ENCODE measurements around the gene CELF5.

Gene CELF5

GRCh38 chr19:3225169-3225485 lies 666 bp downstream of the CELF5 start:
- H3K4me3 ChIP-seq (ENCODE audit: low read depth, low read length), result no peak overlapping the region
- TF ChIP-seq, protein P1, sequence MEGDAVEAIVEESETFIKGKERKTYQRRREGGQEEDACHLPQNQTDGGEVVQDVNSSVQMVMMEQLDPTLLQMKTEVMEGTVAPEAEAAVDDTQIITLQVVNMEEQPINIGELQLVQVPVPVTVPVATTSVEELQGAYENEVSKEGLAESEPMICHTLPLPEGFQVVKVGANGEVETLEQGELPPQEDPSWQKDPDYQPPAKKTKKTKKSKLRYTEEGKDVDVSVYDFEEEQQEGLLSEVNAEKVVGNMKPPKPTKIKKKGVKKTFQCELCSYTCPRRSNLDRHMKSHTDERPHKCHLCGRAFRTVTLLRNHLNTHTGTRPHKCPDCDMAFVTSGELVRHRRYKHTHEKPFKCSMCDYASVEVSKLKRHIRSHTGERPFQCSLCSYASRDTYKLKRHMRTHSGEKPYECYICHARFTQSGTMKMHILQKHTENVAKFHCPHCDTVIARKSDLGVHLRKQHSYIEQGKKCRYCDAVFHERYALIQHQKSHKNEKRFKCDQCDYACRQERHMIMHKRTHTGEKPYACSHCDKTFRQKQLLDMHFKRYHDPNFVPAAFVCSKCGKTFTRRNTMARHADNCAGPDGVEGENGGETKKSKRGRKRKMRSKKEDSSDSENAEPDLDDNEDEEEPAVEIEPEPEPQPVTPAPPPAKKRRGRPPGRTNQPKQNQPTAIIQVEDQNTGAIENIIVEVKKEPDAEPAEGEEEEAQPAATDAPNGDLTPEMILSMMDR (conservative IDR thresholded peaks at IDR 0.05; ENCODE audit: low read depth, low read length), result no peak
- DNase-seq (ENCODE audit: low read depth), result no peak

DNA sequence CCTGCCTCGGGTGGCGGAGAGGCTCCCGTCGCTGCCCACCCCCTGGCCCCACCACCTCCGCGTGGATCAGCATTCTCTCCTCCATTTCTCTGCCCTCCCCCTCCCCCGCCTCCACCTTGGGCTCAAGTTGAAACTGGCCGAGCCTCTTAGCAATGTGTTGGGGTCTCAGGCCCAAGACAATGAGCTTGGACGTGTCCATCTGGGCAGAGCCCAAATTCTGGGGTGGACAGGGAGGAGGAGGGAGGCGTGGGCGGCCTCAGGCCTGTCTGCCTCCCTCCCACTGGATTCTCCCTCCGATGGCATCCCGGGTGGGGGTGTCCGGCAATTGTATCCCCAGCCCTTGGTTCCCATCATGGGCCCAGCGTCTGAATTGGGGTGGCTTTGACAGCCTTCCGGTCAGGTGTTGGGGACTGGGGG lies 1.2 kb downstream of the CELF5 start:
- H3K4me3 ChIP-seq (ENCODE audit: low read depth, low read length), result no peak overlapping the region
- DNase-seq (ENCODE audit: low read depth), result no peak
- TF ChIP-seq, protein P1 (conservative IDR thresholded peaks at IDR 0.05; ENCODE audit: low read depth, low read length), result no peak

DNA sequence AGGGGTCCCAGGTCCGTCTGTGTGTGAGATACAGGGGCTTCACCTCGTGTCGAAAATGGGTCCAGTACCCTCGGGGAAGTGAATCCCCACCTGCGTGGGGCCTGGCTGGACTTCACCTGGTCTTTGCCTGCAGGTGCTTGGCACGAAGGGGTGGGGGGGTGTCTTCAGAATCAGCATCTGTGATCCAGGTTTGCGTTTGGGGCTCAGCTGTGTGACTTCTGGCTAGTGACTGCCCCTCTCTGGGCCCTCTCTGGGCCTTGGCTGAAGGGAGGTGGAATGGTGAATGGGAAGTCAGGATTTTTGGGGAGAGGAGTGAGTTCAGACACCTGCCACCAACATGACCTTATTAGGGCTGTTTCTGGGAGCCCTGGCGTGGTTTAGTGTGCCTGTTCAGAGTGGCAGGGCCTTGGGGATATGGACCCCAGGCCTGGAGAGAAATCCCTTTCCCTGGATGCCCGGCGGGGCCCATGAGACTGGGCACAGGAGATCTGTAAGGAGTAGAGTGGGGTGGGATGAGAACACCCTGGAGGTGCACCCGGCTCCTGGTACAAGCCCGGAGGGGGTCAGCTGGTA lies 2.7 kb downstream of the CELF5 start:
- DNase-seq (ENCODE audit: low read depth), result no peak
- TF ChIP-seq, protein P1 (conservative IDR thresholded peaks at IDR 0.05; ENCODE audit: low read depth, low read length), result no peak
- no peak overlapping the region for H3K4me3 ChIP-seq (ENCODE audit: low read depth, low read length)

DNA sequence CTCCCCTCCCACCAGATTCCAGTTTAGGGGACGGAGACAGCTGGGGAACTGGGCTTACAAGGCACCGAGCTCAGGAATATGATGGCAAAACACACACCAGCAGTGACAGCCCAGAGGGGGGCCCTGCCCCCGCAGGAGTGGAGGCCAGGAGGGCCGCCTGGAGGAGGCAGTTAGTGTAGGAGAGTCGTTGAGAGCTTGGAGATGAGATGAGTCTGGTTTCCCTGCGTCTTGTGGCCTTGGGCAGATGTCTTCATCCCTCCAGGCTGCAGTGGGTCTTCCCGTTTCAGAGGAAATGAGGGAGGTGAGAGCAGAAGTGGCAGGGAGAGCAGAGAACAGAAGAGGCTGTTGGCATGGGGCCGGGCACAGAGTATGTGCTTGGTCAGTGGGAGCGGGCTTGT lies 4.9 kb downstream of the CELF5 start:
- DNase-seq (ENCODE audit: low read depth), result no peak
- TF ChIP-seq, protein P1 (conservative IDR thresholded peaks at IDR 0.05; ENCODE audit: low read depth, low read length), result no peak
- no peak overlapping the region for H3K4me3 ChIP-seq (ENCODE audit: low read depth, low read length)

GRCh38 chr19:3229888-3230496 lies 5.5 kb downstream of the CELF5 start:
- TF ChIP-seq, protein P1 (conservative IDR thresholded peaks at IDR 0.05; ENCODE audit: low read depth, low read length), result no peak
- no peak for DNase-seq (ENCODE audit: low read depth)

GRCh38 chr19:3231288-3231687 lies 6.8 kb downstream of the CELF5 start:
- TF ChIP-seq, protein P1 (conservative IDR thresholded peaks at IDR 0.05; ENCODE audit: low read depth, low read length), result no peak
- no peak for DNase-seq (ENCODE audit: low read depth)
- H3K4me3 ChIP-seq (ENCODE audit: low read depth, low read length), result no peak overlapping the region

More at GRCh38 chr19:3229888-3230496, 5.5 kb downstream of the CELF5 start:
- H3K4me3 ChIP-seq (ENCODE audit: low read depth, low read length), result no peak overlapping the region

DNA sequence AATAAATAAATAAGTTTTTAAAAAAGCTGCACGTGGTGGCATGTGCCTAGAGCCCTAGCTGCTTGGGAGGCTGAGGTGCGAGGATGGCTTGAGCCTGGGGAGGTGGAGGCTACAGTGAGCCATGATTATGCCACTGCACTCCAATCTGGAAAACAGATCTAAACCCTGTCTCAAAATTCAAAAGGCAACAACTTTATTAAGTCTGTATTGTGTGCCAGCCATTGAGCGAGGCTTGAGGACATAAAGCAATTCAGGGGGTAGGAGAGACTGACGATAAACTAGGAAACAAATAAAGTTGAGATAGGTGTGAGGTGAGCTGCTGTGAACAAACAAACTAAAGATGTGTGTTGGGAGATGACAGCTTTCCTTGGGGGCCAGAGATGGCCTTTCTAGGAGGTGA lies 8.7 kb downstream of the CELF5 start:
- TF ChIP-seq, protein P1 (conservative IDR thresholded peaks at IDR 0.05; ENCODE audit: low read depth, low read length), result no peak
- no peak for DNase-seq (ENCODE audit: low read depth)
- no peak overlapping the region for H3K4me3 ChIP-seq (ENCODE audit: low read depth, low read length)

Data from choroid plexus epithelial cell (primary cell).